ENCODE results near the gene KIF24. TPM values are rescaled to one million over a fixed set of nuclear protein-coding genes. Genes with fewer than 3 reads are reported as not detected.

The KIF24 gene
- total and polyA plus RNA-seq, 2 of the 8 experiments (the other 6 are each of a cell fraction or from before 2014, with no cell fraction given): 2.7 to 3.9 TPM

GRCh38 chr9:34331196-34331595 is 2.1 kb upstream of the KIF24 start (continued):
- TF ChIP-seq, protein P1, sequence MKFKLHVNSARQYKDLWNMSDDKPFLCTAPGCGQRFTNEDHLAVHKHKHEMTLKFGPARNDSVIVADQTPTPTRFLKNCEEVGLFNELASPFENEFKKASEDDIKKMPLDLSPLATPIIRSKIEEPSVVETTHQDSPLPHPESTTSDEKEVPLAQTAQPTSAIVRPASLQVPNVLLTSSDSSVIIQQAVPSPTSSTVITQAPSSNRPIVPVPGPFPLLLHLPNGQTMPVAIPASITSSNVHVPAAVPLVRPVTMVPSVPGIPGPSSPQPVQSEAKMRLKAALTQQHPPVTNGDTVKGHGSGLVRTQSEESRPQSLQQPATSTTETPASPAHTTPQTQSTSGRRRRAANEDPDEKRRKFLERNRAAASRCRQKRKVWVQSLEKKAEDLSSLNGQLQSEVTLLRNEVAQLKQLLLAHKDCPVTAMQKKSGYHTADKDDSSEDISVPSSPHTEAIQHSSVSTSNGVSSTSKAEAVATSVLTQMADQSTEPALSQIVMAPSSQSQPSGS (IDR thresholded peaks at IDR 0.05; ENCODE audit: low read length): no peak
- no peak for TF ChIP-seq HDAC6 (IDR thresholded peaks at IDR 0.05; ENCODE audit: low read depth, low read length)
- no peak for TF ChIP-seq CHD2 (IDR thresholded peaks at IDR 0.05; ENCODE audit: low read length)
- TF ChIP-seq NRF1 (IDR thresholded peaks at IDR 0.05; ENCODE audit: low read depth, low read length): no peak
- TF ChIP-seq TAF1 (IDR thresholded peaks at IDR 0.05; ENCODE audit: low read depth, low read length): no peak
- TF ChIP-seq, protein P2, sequence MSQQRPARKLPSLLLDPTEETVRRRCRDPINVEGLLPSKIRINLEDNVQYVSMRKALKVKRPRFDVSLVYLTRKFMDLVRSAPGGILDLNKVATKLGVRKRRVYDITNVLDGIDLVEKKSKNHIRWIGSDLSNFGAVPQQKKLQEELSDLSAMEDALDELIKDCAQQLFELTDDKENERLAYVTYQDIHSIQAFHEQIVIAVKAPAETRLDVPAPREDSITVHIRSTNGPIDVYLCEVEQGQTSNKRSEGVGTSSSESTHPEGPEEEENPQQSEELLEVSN (IDR thresholded peaks at IDR 0.05): no peak
- TF ChIP-seq SP2 (IDR thresholded peaks at IDR 0.05; ENCODE audit: low read length): no peak

Measured in H1 (cell line).